WTC11 (cell line): Measurements from ENCODE around the gene P2RX6.
"Not testable (repeated sequence)": the region's sequence is repeated elsewhere in the genome, so short reads cannot be mapped to it uniquely, and the experiment has no call there.

ENCODE experiments used
- MXD4 ChIP-seq: fragments of 250-450 bp; sonication (Bioruptor Pico); IDR thresholded peaks from 2 replicates; pipeline ENCODE4 v1.8.0; 2021; ENCODE audit warnings: mild to moderate bottlenecking, moderate library complexity, borderline replicate concordance
- SMAD3 ChIP-seq: sonication (generic); formaldehyde crosslinking; IDR thresholded peaks from 2 replicates; pipeline ENCODE4 v1.8.0; 2022; ENCODE audit warnings: missing genetic modification reagents, mild to moderate bottlenecking, borderline replicate concordance
- ZNF671 ChIP-seq: fragments of 250-450 bp; sonication (Bioruptor Pico); IDR thresholded peaks from 2 replicates; pipeline ENCODE4 v1.8.0; 2021; ENCODE audit warnings: mild to moderate bottlenecking
- TF ChIP-seq, protein P1 (sequence below): sonication (generic); formaldehyde crosslinking; IDR thresholded peaks from 2 replicates; pipeline ENCODE4 v1.8.0; 2023; ENCODE audit warnings: missing genetic modification reagents
- TF ChIP-seq, protein P2 (sequence below): fragments of 200-600 bp; IDR thresholded peaks from 2 replicates; pipeline ENCODE4 v1.8.0; 2022; ENCODE audit warnings: antibody characterized with exemption

DNA sequence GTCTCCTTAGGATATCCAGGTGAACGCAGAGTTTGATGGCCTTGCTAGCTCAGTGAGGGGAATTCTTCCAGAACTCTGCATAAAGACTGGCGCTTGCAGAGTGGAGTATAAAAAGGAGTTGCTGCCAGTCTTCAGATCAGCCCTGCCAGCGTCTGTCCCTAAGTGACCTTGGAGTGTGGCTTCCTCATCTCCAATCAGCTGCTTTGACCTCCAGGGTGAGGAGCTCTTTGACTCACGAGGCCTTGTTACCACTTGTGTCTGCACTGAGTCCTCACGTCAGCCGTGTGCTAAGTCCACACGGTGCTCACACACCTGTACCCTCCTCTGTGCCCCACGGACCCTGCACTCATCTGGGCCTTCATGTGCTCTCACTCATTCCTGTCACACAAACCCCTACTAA, 45.4 kb downstream of the P2RX6 start:
- not testable (repeated sequence) for TF ChIP-seq MXD4 (CRISPR knock-in tag); ZNF671 (CRISPR knock-in tag); SMAD3
- TF ChIP-seq, protein P1, sequence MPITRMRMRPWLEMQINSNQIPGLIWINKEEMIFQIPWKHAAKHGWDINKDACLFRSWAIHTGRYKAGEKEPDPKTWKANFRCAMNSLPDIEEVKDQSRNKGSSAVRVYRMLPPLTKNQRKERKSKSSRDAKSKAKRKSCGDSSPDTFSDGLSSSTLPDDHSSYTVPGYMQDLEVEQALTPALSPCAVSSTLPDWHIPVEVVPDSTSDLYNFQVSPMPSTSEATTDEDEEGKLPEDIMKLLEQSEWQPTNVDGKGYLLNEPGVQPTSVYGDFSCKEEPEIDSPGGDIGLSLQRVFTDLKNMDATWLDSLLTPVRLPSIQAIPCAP (CRISPR knock-in tag) = not testable (repeated sequence)
- TF ChIP-seq, protein P2, sequence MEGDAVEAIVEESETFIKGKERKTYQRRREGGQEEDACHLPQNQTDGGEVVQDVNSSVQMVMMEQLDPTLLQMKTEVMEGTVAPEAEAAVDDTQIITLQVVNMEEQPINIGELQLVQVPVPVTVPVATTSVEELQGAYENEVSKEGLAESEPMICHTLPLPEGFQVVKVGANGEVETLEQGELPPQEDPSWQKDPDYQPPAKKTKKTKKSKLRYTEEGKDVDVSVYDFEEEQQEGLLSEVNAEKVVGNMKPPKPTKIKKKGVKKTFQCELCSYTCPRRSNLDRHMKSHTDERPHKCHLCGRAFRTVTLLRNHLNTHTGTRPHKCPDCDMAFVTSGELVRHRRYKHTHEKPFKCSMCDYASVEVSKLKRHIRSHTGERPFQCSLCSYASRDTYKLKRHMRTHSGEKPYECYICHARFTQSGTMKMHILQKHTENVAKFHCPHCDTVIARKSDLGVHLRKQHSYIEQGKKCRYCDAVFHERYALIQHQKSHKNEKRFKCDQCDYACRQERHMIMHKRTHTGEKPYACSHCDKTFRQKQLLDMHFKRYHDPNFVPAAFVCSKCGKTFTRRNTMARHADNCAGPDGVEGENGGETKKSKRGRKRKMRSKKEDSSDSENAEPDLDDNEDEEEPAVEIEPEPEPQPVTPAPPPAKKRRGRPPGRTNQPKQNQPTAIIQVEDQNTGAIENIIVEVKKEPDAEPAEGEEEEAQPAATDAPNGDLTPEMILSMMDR = not testable (repeated sequence)
